CD4-positive, alpha-beta T cell (primary cell): Measurements from ENCODE around the gene TSPAN18. TPM values are rescaled to one million over a fixed set of nuclear protein-coding genes. Genes with fewer than 3 reads are reported as not detected.

Experiments
- ATAC-seq: fragments of 200-7000 bp; cut with Tn5 transposase; one replicate; pipeline ENCODE4 v1.10.0; 2022; ENCODE audit warnings: mild to moderate bottlenecking; ENCODE audit not compliant: poor library complexity
- CTCF ChIA-PET: fragments of 350-600 bp; sonication (Branson Sonifier 250); formaldehyde crosslinking; loops from one replicate; lab custom pipeline; 2021; ENCODE audit warnings: antibody characterized with exemption, inconsistent platforms; lab: Charles Lee
- POLR2A ChIA-PET: fragments of 350-600 bp; sonication (Branson Sonifier 250); formaldehyde crosslinking; loops from one replicate; lab custom pipeline; 2021; ENCODE audit warnings: antibody characterized with exemption, inconsistent platforms; lab: Charles Lee
- DNase-seq, 14 experiments: peaks; one replicate each; pipeline ENCODE4 v3.0.0-alpha.2; 2013 to 2020; ENCODE audit warnings: mixed read lengths in 2 of 14
- H3K27ac ChIP-seq, 2 donors: one replicate each; pipeline versions ENCODE4 v1.5.1 to v1.7.0; 2013; ENCODE audit warnings: low read length in 2 of 2, low read depth in 1 of 2, mild to moderate bottlenecking in 1 of 2
- H3K27me3 ChIP-seq, 2 experiments: 1 replicate in 1 of 2; 2 replicates in 1 of 2; pipeline versions ENCODE4 v1.6.1 to v1.7.0; 2013; ENCODE audit warnings: low read length in 2 of 2, control low read depth in 1 of 2, mild to moderate bottlenecking in 1 of 2, moderate library complexity in 1 of 2; ENCODE audit not compliant: insufficient read depth in 2 of 2, control insufficient read depth in 1 of 2
- H3K36me3 ChIP-seq: one replicate; pipeline ENCODE4 v1.6.1; 2013; ENCODE audit warnings: low read length, control low read depth; ENCODE audit not compliant: insufficient read depth
- H3K4me1 ChIP-seq: one replicate; pipeline ENCODE4 v1.6.1; 2013; ENCODE audit warnings: low read length, control low read depth; ENCODE audit not compliant: insufficient read depth
- H3K4me3 ChIP-seq: one replicate; pipeline ENCODE4 v1.5.1; 2013; ENCODE audit warnings: mild to moderate bottlenecking, low read length, moderate library complexity
- H3K9me3 ChIP-seq, 2 experiments: 1 replicate in 1 of 2; 2 replicates in 1 of 2; pipeline versions ENCODE4 v1.6.1 to v1.7.0; 2013; ENCODE audit warnings: low read length in 2 of 2, mild to moderate bottlenecking in 2 of 2, control low read depth in 1 of 2, moderate library complexity in 1 of 2; ENCODE audit not compliant: control insufficient read depth in 1 of 2, insufficient read depth in 1 of 2
- H3K27ac Mint-ChIP-seq: one replicate; pipeline ENCODE4 v1.8.0; 2020; ENCODE audit warnings: mixed read lengths
- H3K27me3 Mint-ChIP-seq: one replicate; pipeline ENCODE4 v1.8.0; 2021; ENCODE audit warnings: mixed read lengths
- H3K36me3 Mint-ChIP-seq: one replicate; pipeline ENCODE4 v1.8.0; 2021; ENCODE audit warnings: low read depth, mixed read lengths
- H3K4me1 Mint-ChIP-seq: one replicate; pipeline ENCODE4 v1.8.0; 2021; ENCODE audit warnings: low read depth, mixed read lengths
- H3K4me3 Mint-ChIP-seq: one replicate; pipeline ENCODE4 v1.8.0; 2020; ENCODE audit warnings: mild to moderate bottlenecking, mixed read lengths
- H3K9me3 Mint-ChIP-seq: one replicate; pipeline ENCODE4 v1.8.0; 2020; ENCODE audit warnings: mixed read lengths
- intact Hi-C, 2 experiments: fragments of 100-400 bp; cut with DNase I in 1 of 2; cut with micrococcal nuclease in 1 of 2; formaldehyde crosslinking; loops; one replicate each; pipeline versions ENCODE4 v1.15.1 to v1.9.0; 2023 to 2025; cut with DNase I, micrococcal nuclease
- total RNA-seq, 174 experiments: library from RNA in 2 of 174; stranded (reverse) in 2 of 174; gene quantifications; one replicate each; pipeline ENCODE4 v1.2.3 and lab custom pipeline; 2021 to 2026
- TF ChIP-seq, protein P1 (sequence below): fragments of 200-600 bp; IDR thresholded peaks from one replicate; pipeline ENCODE4 v1.8.0; 2022; ENCODE audit warnings: antibody characterized with exemption, mild to moderate bottlenecking

The TSPAN18 gene
- total RNA-seq, 2 experiments from 2014 or later = 23.0 to 25.3 TPM

GRCh38 chr11:44859528-44859925 is 132.8 kb downstream of the TSPAN18 start:
- Histone ChIP-seq H3K36me3 (peaks cover 9% of the 10 kb centered on the region), H3K4me3 (no peak overlapping the region), H3K27me3 (no peaks in the 10 kb centered on the region), H3K4me1 (peaks cover 34% of the 10 kb centered on the region), H3K9me3 (no peaks in the 10 kb centered on the region), H3K27ac (no peak overlapping the region)
- no peaks in the 10 kb centered on the region for H3K36me3 Mint-ChIP-seq
- H3K4me1 Mint-ChIP-seq = peaks cover 29% of the 10 kb centered on the region
- CTCF ChIA-PET = no interaction called here
- no peaks in the 10 kb centered on the region for H3K9me3 Mint-ChIP-seq
- TF ChIP-seq, protein P1, sequence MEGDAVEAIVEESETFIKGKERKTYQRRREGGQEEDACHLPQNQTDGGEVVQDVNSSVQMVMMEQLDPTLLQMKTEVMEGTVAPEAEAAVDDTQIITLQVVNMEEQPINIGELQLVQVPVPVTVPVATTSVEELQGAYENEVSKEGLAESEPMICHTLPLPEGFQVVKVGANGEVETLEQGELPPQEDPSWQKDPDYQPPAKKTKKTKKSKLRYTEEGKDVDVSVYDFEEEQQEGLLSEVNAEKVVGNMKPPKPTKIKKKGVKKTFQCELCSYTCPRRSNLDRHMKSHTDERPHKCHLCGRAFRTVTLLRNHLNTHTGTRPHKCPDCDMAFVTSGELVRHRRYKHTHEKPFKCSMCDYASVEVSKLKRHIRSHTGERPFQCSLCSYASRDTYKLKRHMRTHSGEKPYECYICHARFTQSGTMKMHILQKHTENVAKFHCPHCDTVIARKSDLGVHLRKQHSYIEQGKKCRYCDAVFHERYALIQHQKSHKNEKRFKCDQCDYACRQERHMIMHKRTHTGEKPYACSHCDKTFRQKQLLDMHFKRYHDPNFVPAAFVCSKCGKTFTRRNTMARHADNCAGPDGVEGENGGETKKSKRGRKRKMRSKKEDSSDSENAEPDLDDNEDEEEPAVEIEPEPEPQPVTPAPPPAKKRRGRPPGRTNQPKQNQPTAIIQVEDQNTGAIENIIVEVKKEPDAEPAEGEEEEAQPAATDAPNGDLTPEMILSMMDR = no peak
- POLR2A ChIA-PET = no interaction called here
- ATAC-seq = no peak
- no peaks in the 10 kb centered on the region for H3K27me3 Mint-ChIP-seq
- H3K4me3 Mint-ChIP-seq = no peak overlapping the region
- H3K27ac Mint-ChIP-seq = no peak overlapping the region
- intact Hi-C loops = loop anchor here in 1 of 2 experiments (5.0 kb wide), 1 partner anchor 33 kb away; no protein-coding TSS in a partner anchor
- DNase-seq = no peak

DNA sequence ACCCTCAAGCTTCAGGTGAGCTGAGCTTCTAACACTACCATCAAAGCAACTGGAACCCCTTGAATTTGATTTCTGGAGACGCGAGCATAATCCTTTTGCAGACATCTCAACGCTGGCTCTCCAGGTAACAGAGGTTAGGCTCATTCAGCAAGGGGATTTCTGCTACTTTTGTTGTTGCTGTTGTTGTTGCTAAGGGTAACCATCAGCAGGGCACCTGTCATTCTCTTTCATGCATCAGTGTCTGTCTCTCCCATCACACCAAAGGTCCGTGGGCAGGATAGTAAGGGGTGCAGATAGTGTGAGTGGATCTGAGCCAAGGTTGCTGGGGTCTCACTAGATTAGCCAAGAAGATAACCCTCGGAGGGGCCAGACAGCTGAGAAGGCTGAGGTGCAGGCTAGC is 133.6 kb downstream of the TSPAN18 start:
- no peak overlapping the region for H3K4me3 Mint-ChIP-seq
- peaks cover 34% of the 10 kb centered on the region for H3K4me1 ChIP-seq
- no peak overlapping the region for H3K4me3 ChIP-seq
- TF ChIP-seq, protein P1 = no peak
- DNase-seq (peak in 2 of 14 experiments; percentile 39 to 48), ATAC-seq (peak; percentile 34)
- H3K36me3 ChIP-seq = peaks cover 9% of the 10 kb centered on the region
- no peaks in the 10 kb centered on the region for H3K27me3 ChIP-seq
- no peaks in the 10 kb centered on the region for H3K36me3 Mint-ChIP-seq
- H3K4me1 Mint-ChIP-seq = peaks cover 29% of the 10 kb centered on the region
- no peaks in the 10 kb centered on the region for H3K9me3 Mint-ChIP-seq
- CTCF ChIA-PET = no interaction called here
- no peaks in the 10 kb centered on the region for H3K9me3 ChIP-seq
- H3K27ac ChIP-seq = no peak overlapping the region
- intact Hi-C loops = no loop called here
- no peak overlapping the region for H3K27ac Mint-ChIP-seq
- no peaks in the 10 kb centered on the region for H3K27me3 Mint-ChIP-seq
- POLR2A ChIA-PET = no interaction called here

DNA sequence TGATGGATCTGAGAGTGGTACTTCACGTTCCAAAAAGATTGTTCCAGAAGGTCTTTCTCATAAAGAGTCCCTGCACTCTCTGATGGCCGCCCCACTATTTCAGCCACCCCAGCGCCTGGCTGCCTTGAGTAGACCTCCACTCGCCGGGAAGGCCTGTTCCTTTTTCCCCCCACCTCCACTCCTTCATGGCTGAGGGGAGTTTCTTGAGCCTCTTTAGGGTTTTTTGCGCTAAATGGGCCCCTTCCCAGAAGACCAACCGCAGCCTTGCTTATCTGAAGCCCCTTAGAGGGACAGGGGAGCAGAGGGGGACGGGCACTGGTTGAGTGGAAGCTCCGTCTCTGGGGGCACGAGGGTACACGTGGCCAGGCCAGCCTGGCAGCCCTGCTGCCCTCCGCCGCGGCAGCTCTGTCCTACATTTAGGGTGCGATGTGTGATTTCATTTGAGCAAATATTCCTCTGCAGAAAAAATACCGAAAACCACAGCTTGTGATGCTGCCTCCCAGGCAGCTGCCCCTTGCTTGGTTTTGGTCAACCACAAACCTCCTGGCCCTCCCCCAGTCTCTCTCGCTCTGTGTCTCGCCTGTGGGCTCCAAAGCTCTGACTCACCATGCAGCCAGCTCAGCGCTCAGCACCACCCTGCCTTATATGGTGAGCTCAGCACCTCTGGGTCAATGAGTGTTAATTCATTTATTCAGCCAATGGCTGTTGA is 135.2 kb downstream of the TSPAN18 start:
- ChIA-PET POLR2A (interaction anchor here (0.6 kb wide), 1 partner anchor 310 kb away, joined by 3 read pairs; no protein-coding TSS in a partner anchor), CTCF (interaction anchor here (0.9 kb wide), 2 partner anchors 33 to 245 kb away, joined by 3 to 4 read pairs; no protein-coding TSS in a partner anchor)
- peaks cover 9% of the 10 kb centered on the region for H3K36me3 ChIP-seq
- Mint-ChIP-seq H3K36me3 (no peaks in the 10 kb centered on the region), H3K9me3 (no peaks in the 10 kb centered on the region), H3K27ac (peak overlapping the region; percentile 45), H3K27me3 (no peaks in the 10 kb centered on the region), H3K4me3 (no peak overlapping the region), H3K4me1 (peaks cover 29% of the 10 kb centered on the region)
- ATAC-seq = peak; percentile 92
- no peaks in the 10 kb centered on the region for H3K9me3 ChIP-seq
- peaks cover 34% of the 10 kb centered on the region for H3K4me1 ChIP-seq
- TF ChIP-seq, protein P1 = no peak
- DNase-seq = peak; percentile 37 to 89 (median 68)
- H3K27me3 ChIP-seq = no peaks in the 10 kb centered on the region
- H3K4me3 ChIP-seq = peak overlapping the region; percentile 12
- intact Hi-C loops = no loop called here
- no peak overlapping the region for H3K27ac ChIP-seq
